NCI-H2196 treated with DMSO at 0.1 percent for 48 hours (cell line): ENCODE measurements around the gene PRELID3B.
A peak's percentile ranks its signal among the peaks of the same experiment; 100 is the strongest.

Experiments
- DNase-seq: peaks from one replicate; lab custom pipeline; 2025; ENCODE audit not compliant: unreplicated experiment; lab: John Stamatoyannopoulos, UW

The PRELID3B gene

GRCh38 chr20:59042151-59042795 is at the start of gene PRELID3B:
Gene PRELID3B (minus strand): TSS chr20:59042786. CDS start chr20:59042730, 56 bp downstream.
- no peak for DNase-seq

- DNase-seq: peak; percentile 13
These were observed 45.3 kb upstream of the PRELID3B start for GRCh38 chr20:59087829-59088433.

- no peak for DNase-seq
These were observed 44.3 kb upstream of the PRELID3B start for GRCh38 chr20:59086923-59087322.

GRCh38 chr20:59084041-59084850 is 41.7 kb upstream of the PRELID3B start:
- DNase-seq: peak; percentile 5

- DNase-seq: no peak
These were observed 40.4 kb upstream of the PRELID3B start for GRCh38 chr20:59082981-59083380.

- no peak for DNase-seq
These were observed 39.6 kb upstream of the PRELID3B start for GRCh38 chr20:59082077-59082740.

- no peak for DNase-seq
These were observed 38.5 kb upstream of the PRELID3B start for GRCh38 chr20:59081036-59081435.

- no peak for DNase-seq
These were observed 35.6 kb upstream of the PRELID3B start for GRCh38 chr20:59078231-59078630.

- DNase-seq: no peak
These were observed 35.1 kb upstream of the PRELID3B start for GRCh38 chr20:59077705-59078104.

- DNase-seq: no peak
These were observed 33.4 kb upstream of the PRELID3B start for GRCh38 chr20:59075934-59076508.

GRCh38 chr20:59074456-59074855 is 31.9 kb upstream of the PRELID3B start:
- DNase-seq: no peak

GRCh38 chr20:59073582-59073981 is 31.0 kb upstream of the PRELID3B start:
- no peak for DNase-seq

- DNase-seq: no peak
These were observed 28.6 kb upstream of the PRELID3B start for GRCh38 chr20:59071216-59071615.

GRCh38 chr20:59069026-59069425 is 26.4 kb upstream of the PRELID3B start:
- no peak for DNase-seq

GRCh38 chr20:59068534-59068933 is 25.9 kb upstream of the PRELID3B start:
- no peak for DNase-seq

GRCh38 chr20:59064214-59064722 is 21.7 kb upstream of the PRELID3B start:
- no peak for DNase-seq

GRCh38 chr20:59063358-59064213 is 21.0 kb upstream of the PRELID3B start:
- no peak for DNase-seq

GRCh38 chr20:59062081-59062480 is 19.5 kb upstream of the PRELID3B start:
- no peak for DNase-seq

GRCh38 chr20:59055302-59055701 is 12.7 kb upstream of the PRELID3B start:
- no peak for DNase-seq

- no peak for DNase-seq
These were observed 9.1 kb upstream of the PRELID3B start for GRCh38 chr20:59051666-59052185.
